ENCODE data around the gene CDC34.
A peak's percentile ranks its signal among the peaks of the same experiment; 100 is the strongest.

Gene CDC34

GRCh38 chr19:530134-531008, 1.2 kb upstream of the CDC34 start:
- no peak for TF ChIP-seq CTCF (IDR thresholded peaks at IDR 0.05; ENCODE audit: low read depth, low read length)
- H3K4me3 ChIP-seq (ENCODE audit: low read depth, low read length) = peak overlapping the region; percentile 71

- TF ChIP-seq CTCF (IDR thresholded peaks at IDR 0.05; ENCODE audit: low read depth, low read length) = no peak
- H3K4me3 ChIP-seq (ENCODE audit: low read depth, low read length) = peak overlapping the region; percentile 71
Observed at GRCh38 chr19:531009-531752, 379 bp upstream of the CDC34 start.

GRCh38 chr19:532561-533363, 1.2 kb downstream of the CDC34 start:
- TF ChIP-seq CTCF (IDR thresholded peaks at IDR 0.05; ENCODE audit: low read depth, low read length) = peak; percentile 33
- peak overlapping the region; percentile 93 for H3K4me3 ChIP-seq (ENCODE audit: low read depth, low read length)

- peak overlapping the region; percentile 93 for H3K4me3 ChIP-seq (ENCODE audit: low read depth, low read length)
- no peak for TF ChIP-seq CTCF (IDR thresholded peaks at IDR 0.05; ENCODE audit: low read depth, low read length)
Observed at GRCh38 chr19:533364-534058, 2.0 kb downstream of the CDC34 start.

- H3K4me3 ChIP-seq (ENCODE audit: low read depth, low read length) = peak overlapping the region; percentile 93; the same call in 1 of the 2 replicates
- TF ChIP-seq CTCF (IDR thresholded peaks at IDR 0.05; ENCODE audit: low read depth, low read length) = no peak
Observed at GRCh38 chr19:534088-534487, 2.5 kb downstream of the CDC34 start.

- no peak for TF ChIP-seq CTCF (IDR thresholded peaks at IDR 0.05; ENCODE audit: low read depth, low read length)
- H3K4me3 ChIP-seq (ENCODE audit: low read depth, low read length) = no peak overlapping the region
Observed at GRCh38 chr19:535017-535835, 3.7 kb downstream of the CDC34 start.
